ENCODE data around the gene ZBTB24. TPM values are rescaled to one million over a fixed set of nuclear protein-coding genes. Genes with fewer than 3 reads are reported as not detected.
"Not testable (repeated sequence)": the region's sequence is repeated elsewhere in the genome, so short reads cannot be mapped to it uniquely, and the experiment has no call there.

Gene ZBTB24
- total and polyA plus RNA-seq, 2 of the 13 experiments (the other 11 are each of a cell fraction or from before 2014, with no cell fraction given): 1.5 to 6.2 TPM

GRCh38 chr6:109521080-109521479 lies 38.1 kb upstream of the ZBTB24 start:
- POLR2A ChIA-PET: no interaction called here
- BruUV-seq (replicated peaks): no TSS peak
- H3K79me2 ChIP-seq (ENCODE audit: insufficient read depth, low read length): no peaks in the 10 kb centered on the region

GRCh38 chr6:109519647-109520046 lies 36.6 kb upstream of the ZBTB24 start:
- in situ Hi-C loops (cut with HindIII; ENCODE audit: extremely low pct_ligation_motif_present, low pct_unique_long_range_greater_than_20kb); CTCF ChIA-PET (ENCODE audit: low intra/inter-chr PET ratio, low total read pairs): not testable (repeated sequence)

More at GRCh38 chr6:109521080-109521479, 38.1 kb upstream of the ZBTB24 start:
- in situ Hi-C loops (cut with HindIII; ENCODE audit: extremely low pct_ligation_motif_present, low pct_unique_long_range_greater_than_20kb) (no loop called here), intact Hi-C loops (cut with micrococcal nuclease; ENCODE audit: unreplicated experiment) (no loop called here)
- Histone ChIP-seq H2AFZ (ENCODE audit: low read length) (no peak overlapping the region), H3K9ac (ENCODE audit: insufficient read depth, low read depth, low read length) (no peak overlapping the region), H3K4me3 (replicated peaks in 1 of 3; ENCODE audit: insufficient read depth in 1 of 3, low read depth in 2 of 3, low read length in 3 of 3) (no peak overlapping the region), H3K36me3 (replicated peaks in 1 of 2; ENCODE audit: control insufficient read depth in 1 of 2, insufficient read depth in 2 of 2, low read length in 2 of 2) (no peaks in the 10 kb centered on the region), H3K9me3 (ENCODE audit: low read length) (peaks cover 11% of the 10 kb centered on the region), H3K27ac (ENCODE audit: extremely low read length, insufficient read depth, low read length) (no peak overlapping the region), H3K4me1 (ENCODE audit: insufficient read depth, low read length) (no peaks in the 10 kb centered on the region), H4K20me1 (ENCODE audit: insufficient read depth, low read length) (no peaks in the 10 kb centered on the region), H3K4me2 (ENCODE audit: low read depth, low read length) (no peak overlapping the region), H3K27me3 (ENCODE audit: control insufficient read depth in 1 of 2, insufficient read depth in 2 of 2, low read length in 2 of 2) (no peaks in the 10 kb centered on the region)
- DNase-seq (ENCODE audit: low spot score): no peak
- CTCF ChIA-PET (ENCODE audit: low intra/inter-chr PET ratio, low total read pairs): no interaction called here
- WGBS (ENCODE audit: low lambda C conversion rate): under 1% methylated on average over 3 of the region's 3 CpGs
- no peak for ATAC-seq
- TF ChIP-seq MBD4 (IDR thresholded peaks at IDR 0.05; ENCODE audit: borderline replicate concordance, low read length) (no peak), RELA (CRISPR knock-in tag; IDR thresholded peaks at IDR 0.05) (no peak), ZNF34 (CRISPR knock-in tag; IDR thresholded peaks at IDR 0.05; ENCODE audit: borderline replicate concordance) (no peak)
- no peak for FAIRE-seq

More at GRCh38 chr6:109519647-109520046, 36.6 kb upstream of the ZBTB24 start:
- H4K20me1 ChIP-seq (ENCODE audit: insufficient read depth, low read length); H3K9ac ChIP-seq (ENCODE audit: insufficient read depth, low read depth, low read length); H3K4me3 ChIP-seq (replicated peaks in 1 of 3; ENCODE audit: insufficient read depth in 1 of 3, low read depth in 2 of 3, low read length in 3 of 3); FAIRE-seq; BruUV-seq (replicated peaks); H3K4me1 ChIP-seq (ENCODE audit: insufficient read depth, low read length); H2AFZ ChIP-seq (ENCODE audit: low read length); DNase-seq (ENCODE audit: low spot score); H3K27me3 ChIP-seq (ENCODE audit: control insufficient read depth in 1 of 2, insufficient read depth in 2 of 2, low read length in 2 of 2); POLR2A ChIA-PET; ATAC-seq; H3K4me2 ChIP-seq (ENCODE audit: low read depth, low read length); intact Hi-C loops (cut with micrococcal nuclease; ENCODE audit: unreplicated experiment); H3K36me3 ChIP-seq (replicated peaks in 1 of 2; ENCODE audit: control insufficient read depth in 1 of 2, insufficient read depth in 2 of 2, low read length in 2 of 2); H3K27ac ChIP-seq (ENCODE audit: extremely low read length, insufficient read depth, low read length); H3K79me2 ChIP-seq (ENCODE audit: insufficient read depth, low read length): not testable (repeated sequence)
- H3K9me3 ChIP-seq (ENCODE audit: low read length): peaks cover 11% of the 10 kb centered on the region
